CD14-positive monocyte (primary cell): ENCODE measurements around the gene GRK5. TPM values are rescaled to one million over a fixed set of nuclear protein-coding genes. Genes with fewer than 3 reads are reported as not detected.

Experiments used
- DNase-seq, 3 donors: peaks; one replicate each; pipeline ENCODE4 v3.0.0-alpha.2; 2011 to 2022
- H2AFZ ChIP-seq: 2 replicates; pipeline ENCODE4 v1.6.0; 2012; ENCODE audit warnings: mild to moderate bottlenecking, low read depth, low read length, inconsistent platforms; ENCODE audit not compliant: insufficient read depth, poor library complexity, severe bottlenecking
- H3K27ac ChIP-seq, 2 donors: 1 replicate in 1 of 2; 2 replicates in 1 of 2; pipeline ENCODE4 v1.5.1; 2012 to 2013; ENCODE audit warnings: low read length in 2 of 2, control low read depth in 1 of 2, inconsistent platforms in 1 of 2, low read depth in 1 of 2, mild to moderate bottlenecking in 1 of 2
- H3K27me3 ChIP-seq, 2 donors: one replicate each; pipeline versions ENCODE4 v1.6.0 to v1.6.1; 2011 to 2013; ENCODE audit warnings: low read length in 2 of 2; ENCODE audit not compliant: control insufficient read depth in 2 of 2, insufficient read depth in 2 of 2
- H3K36me3 ChIP-seq, 2 donors: replicated peaks in 1 of 2; 1 replicate in 1 of 2; 2 replicates in 1 of 2; pipeline versions ENCODE4 v1.5.1 to v1.6.1; 2012 to 2013; ENCODE audit warnings: low read length in 2 of 2, control low read depth in 1 of 2, inconsistent platforms in 1 of 2, mild to moderate bottlenecking in 1 of 2; ENCODE audit not compliant: insufficient read depth in 2 of 2, control insufficient read depth in 1 of 2
- H3K4me1 ChIP-seq, 2 donors: 1 replicate in 1 of 2; 2 replicates in 1 of 2; pipeline versions ENCODE4 v1.5.1 to v1.6.1; 2012 to 2013; ENCODE audit warnings: low read length in 2 of 2, control low read depth in 1 of 2, inconsistent platforms in 1 of 2, mild to moderate bottlenecking in 1 of 2, moderate library complexity in 1 of 2; ENCODE audit not compliant: insufficient read depth in 2 of 2, control insufficient read depth in 1 of 2
- H3K4me2 ChIP-seq: replicated peaks from 2 replicates; pipeline ENCODE3; 2012; ENCODE audit warnings: low read length, moderate library complexity, mild to moderate bottlenecking; ENCODE audit not compliant: poor library complexity, severe bottlenecking; ENCODE audit errors: extremely low read depth
- H3K4me3 ChIP-seq, 3 experiments: fragments of 200-600 bp in 1 of 3; sonication (generic) in 1 of 3; replicated peaks in 1 of 3; 1 replicate in 2 of 3; 2 replicates in 1 of 3; pipeline ENCODE4 v1.5.1; 2011 to 2013; ENCODE audit warnings: low read length in 3 of 3, mild to moderate bottlenecking in 3 of 3, control low read depth in 2 of 3, low read depth in 2 of 3, inconsistent platforms in 1 of 3, moderate library complexity in 1 of 3
- H3K79me2 ChIP-seq: 2 replicates; pipeline ENCODE4 v1.6.0; 2012; ENCODE audit warnings: mild to moderate bottlenecking, control low read depth, inconsistent platforms, low read length, moderate library complexity; ENCODE audit not compliant: insufficient read depth
- H3K9ac ChIP-seq: 2 replicates; pipeline ENCODE4 v1.6.0; 2017; ENCODE audit warnings: low read length, mild to moderate bottlenecking; ENCODE audit not compliant: insufficient read depth, poor library complexity, severe bottlenecking
- H3K9me3 ChIP-seq, 2 donors: replicated peaks in 1 of 2; 1 replicate in 1 of 2; 2 replicates in 1 of 2; pipeline versions ENCODE4 v1.5.1 to v1.6.1; 2012 to 2013; ENCODE audit warnings: low read length in 2 of 2, control low read depth in 1 of 2; ENCODE audit not compliant: control insufficient read depth in 1 of 2, insufficient read depth in 1 of 2
- H4K20me1 ChIP-seq: 2 replicates; pipeline ENCODE4 v1.6.0; 2012; ENCODE audit warnings: mild to moderate bottlenecking, low read length, control low read depth, moderate library complexity; ENCODE audit not compliant: insufficient read depth
- H3K27ac Mint-ChIP-seq, 7 donors: one replicate each; pipeline ENCODE4 v1.8.0; 2020; ENCODE audit warnings: mild to moderate bottlenecking in 7 of 7, mixed read lengths in 7 of 7, moderate library complexity in 6 of 7, inconsistent platforms in 2 of 7
- H3K27me3 Mint-ChIP-seq, 3 donors: one replicate each; pipeline ENCODE4 v1.8.0; 2021 to 2022; ENCODE audit warnings: low read depth in 3 of 3, mild to moderate bottlenecking in 3 of 3, mixed read lengths in 3 of 3, moderate library complexity in 3 of 3, inconsistent platforms in 1 of 3
- H3K36me3 Mint-ChIP-seq, 2 donors: one replicate each; pipeline ENCODE4 v1.8.0; 2020; ENCODE audit warnings: mixed read lengths in 2 of 2, inconsistent platforms in 1 of 2, mild to moderate bottlenecking in 1 of 2
- H3K4me1 Mint-ChIP-seq: one replicate; pipeline ENCODE4 v1.8.0; 2020; ENCODE audit warnings: mild to moderate bottlenecking, mixed read lengths
- H3K4me3 Mint-ChIP-seq, 2 donors: one replicate each; pipeline ENCODE4 v1.8.0; 2020; ENCODE audit warnings: mild to moderate bottlenecking in 2 of 2, mixed read lengths in 2 of 2, moderate library complexity in 1 of 2
- H3K9me3 Mint-ChIP-seq, 7 donors: one replicate each; pipeline ENCODE4 v1.8.0; 2020 to 2022; ENCODE audit warnings: mixed read lengths in 7 of 7, mild to moderate bottlenecking in 6 of 7, moderate library complexity in 6 of 7, inconsistent platforms in 2 of 7
- CTCF ChIP-seq: fragments of 200-600 bp; IDR thresholded peaks from one replicate; pipeline ENCODE4 v1.8.0; 2022; ENCODE audit warnings: antibody characterized with exemption, mild to moderate bottlenecking
- WGBS: methylation state at CpG from one replicate; pipeline ENCODE4 v1.1.5; 2013; ENCODE audit warnings: missing lambda C conversion rate; ENCODE audit not compliant: insufficient coverage; 5-methylcytosine and 5-hydroxymethylcytosine counted together
- intact Hi-C, 2 donors: fragments of 100-400 bp; cut with micrococcal nuclease; formaldehyde crosslinking; loops; one replicate each; pipeline versions ENCODE4 v1.15.0 to v1.15.1; 2023
- polyA plus RNA-seq, 3 donors: library from polyadenylated mRNA; depleted of rRNA in 1 of 3; unstranded in 2 of 3; stranded (reverse) in 1 of 3; fragments of 300-500 nt in 2 of 3; fragments of >200 nt in 1 of 3; fragmentation: Illumina TruSeq in 2 of 3; gene quantifications; 1 replicate in 2 of 3; 2 replicates in 1 of 3; pipeline ENCODE4 v1.2.3, GENCODE V29; 2012 to 2021

Gene GRK5
- polyA plus RNA-seq, 3 donors = 1.2 to 6.5 (median 2.8) TPM

DNA sequence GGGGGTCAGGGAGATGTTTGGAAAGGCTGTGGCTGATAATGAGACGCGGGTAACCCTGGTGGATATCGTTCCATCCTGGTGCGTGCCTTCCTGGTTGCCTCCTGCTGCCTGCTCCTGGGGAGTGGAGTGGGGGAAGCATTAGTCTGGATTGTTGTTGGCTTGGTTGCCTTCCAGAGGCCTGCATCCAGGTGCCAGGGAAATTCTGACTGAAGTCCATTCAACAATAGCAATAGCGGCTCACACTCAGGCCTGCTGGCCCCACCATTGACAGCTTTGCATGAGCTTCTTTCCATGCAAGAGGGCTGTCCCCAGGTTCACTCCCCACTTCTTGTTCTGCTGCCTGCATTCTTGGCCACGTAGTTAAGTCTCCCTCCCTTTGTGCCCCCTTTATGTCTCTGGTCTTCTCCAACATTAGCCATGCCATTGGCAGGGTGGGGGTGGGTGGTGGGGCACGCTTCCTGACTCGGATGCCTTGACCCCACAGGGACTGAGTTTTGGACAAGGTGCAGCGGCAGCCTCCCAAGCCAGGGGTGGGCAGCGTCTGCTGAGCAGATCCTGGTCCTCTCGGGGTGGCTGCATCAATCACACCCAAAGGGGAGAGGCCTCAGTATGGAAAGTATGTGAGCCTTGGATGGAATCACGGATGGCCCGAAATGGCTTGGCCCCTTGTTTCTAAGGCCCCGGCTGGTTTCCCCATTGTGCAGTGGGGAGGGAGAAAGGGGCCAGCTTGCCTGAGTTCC, 150.2 kb downstream of the GRK5 start:
- Mint-ChIP-seq H3K4me3 (no peak overlapping the region), H3K27me3 (peaks cover under 1 to 7% (median 6%) of the 10 kb centered on the region in 3 donors), H3K4me1 (peaks cover 13% of the 10 kb centered on the region), H3K27ac (no peak overlapping the region), H3K9me3 (peaks cover 13 to 26% (median 22%) of the 10 kb centered on the region in 7 donors), H3K36me3 (peaks cover 3 to 5% of the 10 kb centered on the region in 2 donors)
- H3K79me2 ChIP-seq = no peaks in the 10 kb centered on the region
- no peaks in the 10 kb centered on the region for H3K36me3 ChIP-seq
- no peaks in the 10 kb centered on the region for H3K27me3 ChIP-seq
- no peak for TF ChIP-seq CTCF
- DNase-seq = no peak
- peaks cover 10 to 19% of the 10 kb centered on the region in 2 donors for H3K9me3 ChIP-seq
- no peaks in the 10 kb centered on the region for H4K20me1 ChIP-seq
- no peak overlapping the region for H3K4me3 ChIP-seq
- intact Hi-C loops = loop anchor here in 1 of 2 donors (10.0 kb wide), 1 partner anchor 57 kb away; no protein-coding TSS in a partner anchor
- no peak overlapping the region for H3K9ac ChIP-seq
- 96% methylated on average over 8 of the region's 14 CpGs for WGBS
- H3K4me1 ChIP-seq = peaks cover 0 to 6% of the 10 kb centered on the region in 2 donors
- no peak overlapping the region for H3K4me2 ChIP-seq
- no peak overlapping the region for H3K27ac ChIP-seq
- H2AFZ ChIP-seq = no peak overlapping the region

GRCh38 chr10:119358152-119358512, 150.8 kb downstream of the GRK5 start:
- peaks cover 0 to 6% (median 3%) of the 10 kb centered on the region in 3 donors for H3K27me3 Mint-ChIP-seq
- 96% methylated on average over 6 of the region's 6 CpGs for WGBS

More at GRCh38 chr10:119358152-119358512, 150.8 kb downstream of the GRK5 start:
- Histone ChIP-seq H3K27me3 (no peaks in the 10 kb centered on the region), H3K9ac (no peak overlapping the region), H3K4me3 (no peak overlapping the region), H3K4me2 (no peak overlapping the region), H4K20me1 (no peaks in the 10 kb centered on the region), H3K36me3 (no peaks in the 10 kb centered on the region), H3K27ac (no peak overlapping the region), H3K79me2 (no peaks in the 10 kb centered on the region), H3K9me3 (peaks cover 10 to 16% of the 10 kb centered on the region in 2 donors), H3K4me1 (peaks cover 0 to 6% of the 10 kb centered on the region in 2 donors), H2AFZ (no peak overlapping the region)
- no peak for DNase-seq
- H3K4me1 Mint-ChIP-seq = peaks cover 14% of the 10 kb centered on the region
- TF ChIP-seq CTCF = no peak
- intact Hi-C loops = loop anchor here in 1 of 2 donors (10.0 kb wide), 1 partner anchor 57 kb away; no protein-coding TSS in a partner anchor
- H3K9me3 Mint-ChIP-seq = peaks cover 10 to 22% (median 20%) of the 10 kb centered on the region in 7 donors
- peaks cover 2% of the 10 kb centered on the region in 2 donors for H3K36me3 Mint-ChIP-seq
- no peak overlapping the region for H3K4me3 Mint-ChIP-seq
- peak overlapping the region in 2 of 7 donors; percentile 64 to 84 for H3K27ac Mint-ChIP-seq
